Central memory CD8-positive, alpha-beta T cell (primary cell): Measurements from ENCODE around the gene PPP1R10.

Source experiments
- ATAC-seq: fragments of 150-1000 bp; cut with Tn5 transposase; replicated peaks from 2 replicates; pipeline ENCODE4 v1.10.0; 2022; ENCODE audit warnings: mild to moderate bottlenecking, moderate FRiP score, moderate number of reproducible peaks; ENCODE audit not compliant: poor library complexity, severe bottlenecking; ENCODE audit errors: extremely low read depth
- DNase-seq, 2 donors: peaks; one replicate each; pipeline ENCODE4 v3.0.0; 2021; ENCODE audit warnings: low spot score in 2 of 2
- H3K27ac Mint-ChIP-seq: one replicate; pipeline ENCODE4 v1.8.0; 2022; ENCODE audit warnings: low read depth, mild to moderate bottlenecking, moderate library complexity, mixed read lengths
- H3K27me3 Mint-ChIP-seq: one replicate; pipeline ENCODE4 v1.8.0; 2022; ENCODE audit warnings: mixed read lengths
- H3K36me3 Mint-ChIP-seq: one replicate; pipeline ENCODE4 v1.8.0; 2022; ENCODE audit warnings: mild to moderate bottlenecking, moderate library complexity, mixed read lengths; ENCODE audit not compliant: insufficient read depth
- H3K4me1 Mint-ChIP-seq: one replicate; pipeline ENCODE4 v1.8.0; 2022; ENCODE audit warnings: mixed read lengths
- H3K4me3 Mint-ChIP-seq: one replicate; pipeline ENCODE4 v1.8.0; 2022; ENCODE audit warnings: mild to moderate bottlenecking, moderate library complexity, mixed read lengths
- H3K9me3 Mint-ChIP-seq: one replicate; pipeline ENCODE4 v1.8.0; 2022; ENCODE audit warnings: mixed read lengths

Gene PPP1R10

GRCh38 chr6:30615219-30615957 is 1.7 kb downstream of the PPP1R10 start:
- H3K4me1 Mint-ChIP-seq = peaks cover 63% of the 10 kb centered on the region
- ATAC-seq (no peak), DNase-seq (peak; percentile 34 to 44)

GRCh38 chr6:30614843-30615218 is 2.2 kb downstream of the PPP1R10 start:
- H3K36me3 Mint-ChIP-seq = peaks cover 55% of the 10 kb centered on the region

More at GRCh38 chr6:30615219-30615957, 1.7 kb downstream of the PPP1R10 start:
- peak overlapping the region; percentile 99 for H3K27ac Mint-ChIP-seq
- H3K36me3 Mint-ChIP-seq = peaks cover 53% of the 10 kb centered on the region
- H3K27me3 Mint-ChIP-seq = no peaks in the 10 kb centered on the region
- peak overlapping the region; percentile 93 for H3K4me3 Mint-ChIP-seq
- no peaks in the 10 kb centered on the region for H3K9me3 Mint-ChIP-seq

GRCh38 chr6:30614044-30614842 is 2.8 kb downstream of the PPP1R10 start:
- Mint-ChIP-seq H3K4me1 (peaks cover 74% of the 10 kb centered on the region), H3K4me3 (peak overlapping the region; percentile 93), H3K36me3 (peaks cover 55% of the 10 kb centered on the region), H3K9me3 (no peaks in the 10 kb centered on the region), H3K27ac (peak overlapping the region; percentile 99), H3K27me3 (no peaks in the 10 kb centered on the region)
- ATAC-seq = no peak
- no peak for DNase-seq

More at GRCh38 chr6:30614843-30615218, 2.2 kb downstream of the PPP1R10 start:
- Mint-ChIP-seq H3K27ac (peak overlapping the region; percentile 99), H3K4me3 (peak overlapping the region; percentile 93), H3K27me3 (no peaks in the 10 kb centered on the region), H3K4me1 (peaks cover 68% of the 10 kb centered on the region), H3K9me3 (no peaks in the 10 kb centered on the region)
- ATAC-seq = peak; percentile 57
- peak; percentile 63 to 88 for DNase-seq

- Mint-ChIP-seq H3K4me3 (peak overlapping the region; percentile 93), H3K36me3 (peaks cover 61% of the 10 kb centered on the region), H3K27ac (peak overlapping the region; percentile 99), H3K9me3 (no peaks in the 10 kb centered on the region), H3K4me1 (peaks cover 78% of the 10 kb centered on the region), H3K27me3 (no peaks in the 10 kb centered on the region)
- DNase-seq = no peak
- no peak for ATAC-seq
Measured at GRCh38 chr6:30613251-30614043, 3.6 kb downstream of the PPP1R10 start.

- Mint-ChIP-seq H3K4me1 (peaks cover 75% of the 10 kb centered on the region), H3K9me3 (no peaks in the 10 kb centered on the region), H3K36me3 (peaks cover 66% of the 10 kb centered on the region), H3K27ac (peak overlapping the region; percentile 99), H3K27me3 (no peaks in the 10 kb centered on the region), H3K4me3 (no peak overlapping the region)
- ATAC-seq (no peak), DNase-seq (no peak)
Measured at GRCh38 chr6:30612687-30613248, 4.3 kb downstream of the PPP1R10 start.

- Mint-ChIP-seq H3K27me3 (no peaks in the 10 kb centered on the region), H3K27ac (peak overlapping the region; percentile 87), H3K9me3 (no peaks in the 10 kb centered on the region), H3K4me3 (no peak overlapping the region), H3K4me1 (peaks cover 79% of the 10 kb centered on the region), H3K36me3 (peaks cover 66% of the 10 kb centered on the region)
- ATAC-seq = no peak
- no peak for DNase-seq
Measured at GRCh38 chr6:30612213-30612612, 4.8 kb downstream of the PPP1R10 start.

GRCh38 chr6:30611856-30612194 is 5.2 kb downstream of the PPP1R10 start:
- no peak overlapping the region for H3K4me3 Mint-ChIP-seq
- ATAC-seq = no peak
- H3K4me1 Mint-ChIP-seq = peaks cover 75% of the 10 kb centered on the region
- peaks cover 64% of the 10 kb centered on the region for H3K36me3 Mint-ChIP-seq
- H3K27me3 Mint-ChIP-seq = no peaks in the 10 kb centered on the region
- DNase-seq = no peak
- peak overlapping the region; percentile 87 for H3K27ac Mint-ChIP-seq
- no peaks in the 10 kb centered on the region for H3K9me3 Mint-ChIP-seq

- DNase-seq = no peak
- H3K27ac Mint-ChIP-seq = peak overlapping the region; percentile 87
- no peaks in the 10 kb centered on the region for H3K27me3 Mint-ChIP-seq
- no peak for ATAC-seq
- peaks cover 75% of the 10 kb centered on the region for H3K4me1 Mint-ChIP-seq
- no peak overlapping the region for H3K4me3 Mint-ChIP-seq
- peaks cover 64% of the 10 kb centered on the region for H3K36me3 Mint-ChIP-seq
- no peaks in the 10 kb centered on the region for H3K9me3 Mint-ChIP-seq
Measured at GRCh38 chr6:30611150-30611855, 5.7 kb downstream of the PPP1R10 start.

GRCh38 chr6:30610065-30610464 is 7.0 kb downstream of the PPP1R10 start:
- H3K9me3 Mint-ChIP-seq = no peaks in the 10 kb centered on the region
- no peak overlapping the region for H3K4me3 Mint-ChIP-seq
- no peaks in the 10 kb centered on the region for H3K27me3 Mint-ChIP-seq
- peaks cover 67% of the 10 kb centered on the region for H3K4me1 Mint-ChIP-seq
- no peak for ATAC-seq
- peaks cover 64% of the 10 kb centered on the region for H3K36me3 Mint-ChIP-seq
- H3K27ac Mint-ChIP-seq = peak overlapping the region; percentile 87
- DNase-seq = no peak

GRCh38 chr6:30603961-30604360 is 13.1 kb downstream of the PPP1R10 start:
- ATAC-seq = no peak
- H3K4me3 Mint-ChIP-seq = no peak overlapping the region

GRCh38 chr6:30601815-30602641 is 15.0 kb downstream of the PPP1R10 start:
- Mint-ChIP-seq H3K4me3 (no peak overlapping the region), H3K27me3 (no peaks in the 10 kb centered on the region), H3K36me3 (peaks cover 58% of the 10 kb centered on the region)

More at GRCh38 chr6:30603961-30604360, 13.1 kb downstream of the PPP1R10 start:
- Mint-ChIP-seq H3K36me3 (peaks cover 72% of the 10 kb centered on the region), H3K9me3 (no peaks in the 10 kb centered on the region), H3K4me1 (peaks cover 45% of the 10 kb centered on the region), H3K27me3 (no peaks in the 10 kb centered on the region), H3K27ac (no peak overlapping the region)
- no peak for DNase-seq

More at GRCh38 chr6:30601815-30602641, 15.0 kb downstream of the PPP1R10 start:
- H3K4me1 Mint-ChIP-seq = peaks cover 39% of the 10 kb centered on the region
- DNase-seq (no peak), ATAC-seq (no peak)
- H3K27ac Mint-ChIP-seq = peak overlapping the region; percentile 81
- no peaks in the 10 kb centered on the region for H3K9me3 Mint-ChIP-seq
